NCI-H187 (cell line): ENCODE results near the gene RUFY1.
"Not testable (repeated sequence)": the region's sequence is repeated elsewhere in the genome, so short reads cannot be mapped to it uniquely, and the experiment has no call there.

Source experiments
- DNase-seq, 2 experiments: peaks; one replicate each; lab custom pipeline; 2025; lab: John Stamatoyannopoulos, UW

RUFY1 gene

GRCh38 chr5:179542170-179542569 is 8.2 kb upstream of the RUFY1 start:
- DNase-seq, result no peak

- not testable (repeated sequence) for DNase-seq
Measured at GRCh38 chr5:179543275-179543674, 7.1 kb upstream of the RUFY1 start.

GRCh38 chr5:179553006-179553405 is 2.7 kb downstream of the RUFY1 start:
- DNase-seq, result no peak

GRCh38 chr5:179553875-179554274 is 3.5 kb downstream of the RUFY1 start:
- no peak for DNase-seq

GRCh38 chr5:179554981-179555380 is 4.6 kb downstream of the RUFY1 start:
- DNase-seq, result no peak

- DNase-seq, result not testable (repeated sequence)
Measured at GRCh38 chr5:179558261-179558799, 8.0 kb downstream of the RUFY1 start.

GRCh38 chr5:179558932-179559283 is 8.6 kb downstream of the RUFY1 start:
- peak in 1 of 2 experiments; percentile 19 for DNase-seq

GRCh38 chr5:179559284-179560252 is 9.2 kb downstream of the RUFY1 start:
- peak; percentile 89 to 94 for DNase-seq

- no peak for DNase-seq
Measured at GRCh38 chr5:179564526-179564925, 14.2 kb downstream of the RUFY1 start.

- no peak for DNase-seq
Measured at GRCh38 chr5:179568721-179569120, 18.4 kb downstream of the RUFY1 start.

- no peak for DNase-seq
Measured at GRCh38 chr5:179572386-179572785, 22.0 kb downstream of the RUFY1 start.

- no peak for DNase-seq
Measured at GRCh38 chr5:179577286-179577960, 27.1 kb downstream of the RUFY1 start.

GRCh38 chr5:179585941-179586401 is 35.6 kb downstream of the RUFY1 start:
- no peak for DNase-seq

- no peak for DNase-seq
Measured at GRCh38 chr5:179588166-179588565, 37.8 kb downstream of the RUFY1 start.

GRCh38 chr5:179595916-179596315 is 45.6 kb downstream of the RUFY1 start:
- no peak for DNase-seq

- peak; percentile 56 to 66 for DNase-seq
Measured at GRCh38 chr5:179596421-179596820, 46.1 kb downstream of the RUFY1 start.

- no peak for DNase-seq
Measured at GRCh38 chr5:179599100-179599499, 48.7 kb downstream of the RUFY1 start.

GRCh38 chr5:179599566-179599965 is 49.2 kb downstream of the RUFY1 start:
- DNase-seq, result no peak

- no peak for DNase-seq
Measured at GRCh38 chr5:179599973-179600372, 49.6 kb downstream of the RUFY1 start.

- no peak for DNase-seq
Measured at GRCh38 chr5:179601871-179602625, 51.7 kb downstream of the RUFY1 start.

GRCh38 chr5:179603308-179603707 is 53.0 kb downstream of the RUFY1 start:
- no peak for DNase-seq
